Endometrial microvascular endothelial cells (primary cell): ENCODE data around the gene GMIP. TPM values are rescaled to one million over a fixed set of nuclear protein-coding genes. Genes with fewer than 3 reads are reported as not detected.
"Not testable (repeated sequence)": the region's sequence is repeated elsewhere in the genome, so short reads cannot be mapped to it uniquely, and the experiment has no call there.

Experiments
- in situ Hi-C: cut with HindIII; loops from 2 replicates; pipeline ENCODE4 v1.10.0; 2017; ENCODE audit warnings: low sequenced_read_pairs, low pct_unique_long_range_greater_than_20kb; ENCODE audit errors: inconsistent ontology term
- total RNA-seq: library from RNA; depleted of rRNA; stranded (reverse); fragments of >200 nt; gene quantifications from one replicate; pipeline ENCODE4 v1.2.3, GENCODE V29; 2015; ENCODE audit errors: inconsistent ontology term

GMIP gene
- total RNA-seq, 1 donor from 2014 or later = 29.0 TPM

DNA sequence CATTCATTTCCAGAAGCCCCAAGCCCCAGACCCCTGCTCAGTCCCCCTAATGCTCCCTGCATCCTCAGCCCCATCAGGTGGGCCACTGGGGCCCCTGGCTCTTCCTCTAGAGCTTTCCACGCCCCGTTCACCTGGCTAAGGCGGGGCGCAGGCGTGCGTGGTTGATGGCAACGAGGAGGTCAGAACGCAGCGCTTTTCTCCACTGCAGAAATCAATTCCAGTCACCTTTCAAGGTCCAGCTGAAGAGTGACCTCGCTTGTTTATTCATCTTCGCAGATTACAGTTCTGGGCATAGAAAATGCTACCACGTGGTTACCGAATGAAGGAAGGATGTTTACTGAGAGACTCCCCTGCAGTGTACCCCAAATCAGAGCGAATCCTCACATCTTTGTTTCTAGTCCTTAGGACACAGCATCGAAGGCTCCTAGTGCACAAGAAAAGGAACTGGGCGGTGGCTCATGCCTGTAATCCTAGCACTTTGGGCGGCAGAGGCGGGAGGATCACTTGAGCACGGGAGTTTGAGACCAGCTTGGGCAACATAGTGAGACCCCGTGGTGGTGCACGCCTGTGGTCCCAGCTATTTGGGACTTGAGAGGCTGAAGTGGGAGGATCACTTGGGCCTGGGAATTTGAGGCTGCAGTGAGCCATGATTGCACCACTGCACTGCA is 24.1 kb downstream of the GMIP start:
- in situ Hi-C loops = no loop called here

DNA sequence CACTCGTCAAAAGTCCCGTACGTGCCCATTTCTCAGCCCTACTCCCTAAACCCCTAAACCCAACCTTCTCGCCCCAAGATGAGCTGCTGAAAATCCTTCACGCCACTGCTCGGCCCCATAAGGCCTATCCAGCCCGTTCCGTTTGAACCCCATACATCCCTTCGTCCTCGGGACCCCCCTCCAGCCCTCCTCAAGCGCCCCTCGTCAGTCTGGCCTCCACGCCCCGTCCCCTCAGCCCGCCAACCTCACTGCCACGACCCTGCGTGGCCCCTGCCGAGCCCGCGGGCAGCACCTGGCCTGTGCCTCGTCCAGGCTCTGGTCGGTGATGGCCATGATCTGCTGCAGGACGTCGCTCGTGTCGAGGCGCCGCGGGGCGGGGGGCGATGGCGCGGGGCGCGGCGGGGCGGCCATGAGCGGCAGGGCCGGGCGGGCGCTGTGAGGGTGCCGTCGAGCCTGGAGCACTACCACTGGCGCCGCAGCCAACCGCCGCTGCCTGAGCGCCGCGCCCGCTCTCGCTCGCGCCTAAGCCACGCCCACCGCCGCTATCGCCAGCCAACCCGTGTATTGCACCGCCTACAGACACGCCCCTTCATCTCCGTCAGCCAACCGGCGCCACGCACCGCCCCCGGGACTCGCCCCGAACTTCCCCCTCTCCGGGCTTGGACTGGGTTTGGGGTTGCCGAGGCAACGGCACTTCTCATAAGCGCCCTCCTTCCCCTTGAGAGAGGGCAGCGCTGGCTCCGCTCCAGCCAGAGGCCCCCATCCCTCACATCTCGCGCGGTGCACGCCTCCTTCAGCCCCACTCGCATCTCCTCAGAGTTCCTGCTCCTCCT is 25.0 kb downstream of the GMIP start, which contains the start of gene PBX4:
Gene PBX4 (minus strand): TSS at position 469 of the 833 bp plus-strand sequence. CDS start 58 bp downstream, at position 411.
- in situ Hi-C loops = no loop called here

DNA sequence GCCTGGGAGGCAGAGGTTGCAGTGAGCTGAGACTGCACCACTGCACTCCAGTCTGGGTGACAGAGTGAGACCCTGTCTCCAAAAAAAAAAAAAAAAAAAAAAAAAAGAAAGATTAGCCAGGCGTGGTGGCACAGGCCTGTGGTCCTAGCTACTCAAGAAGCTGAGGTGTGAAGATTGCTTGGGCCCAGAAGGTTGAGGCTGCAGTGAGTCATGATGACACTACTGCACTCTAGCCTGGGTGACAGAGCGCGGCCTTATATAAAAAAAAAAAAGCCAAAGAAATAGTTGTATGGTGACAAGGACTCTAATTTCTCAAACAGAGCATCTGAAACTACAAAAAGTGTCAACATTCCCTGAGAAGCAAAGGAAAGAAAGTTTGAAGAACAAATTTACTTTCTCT is 28.4 kb downstream of the GMIP start:
- in situ Hi-C loops = no loop called here

GRCh38 chr19:19613506-19613905 is 30.0 kb downstream of the GMIP start:
- in situ Hi-C loops = no loop called here

GRCh38 chr19:19610376-19611202 is 32.9 kb downstream of the GMIP start:
- in situ Hi-C loops = no loop called here

DNA sequence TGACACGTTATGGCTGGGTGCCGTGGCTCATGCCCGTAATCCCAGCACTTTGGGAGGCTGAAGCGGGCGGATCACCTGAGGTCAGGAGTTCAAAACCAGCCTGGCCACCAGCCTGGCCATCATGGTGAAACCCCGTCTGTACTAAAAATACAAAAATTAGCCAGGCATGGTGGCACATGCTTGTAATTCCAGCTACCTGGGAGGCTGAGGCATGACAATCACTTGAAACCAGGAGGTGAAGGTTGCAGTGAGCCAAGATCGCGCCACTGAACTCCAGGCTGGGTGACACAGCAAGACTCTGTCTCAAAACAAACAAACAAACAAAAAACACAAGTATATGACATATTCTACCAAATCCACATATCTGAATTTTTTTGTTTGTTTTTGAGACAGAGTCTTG is 36.8 kb downstream of the GMIP start:
- in situ Hi-C loops = not testable (repeated sequence)

- in situ Hi-C loops = no loop called here
Measured at GRCh38 chr19:19606021-19606420, 37.4 kb downstream of the GMIP start.

GRCh38 chr19:19602713-19603324 is 40.6 kb downstream of the GMIP start:
- in situ Hi-C loops = no loop called here

- in situ Hi-C loops = no loop called here
Measured at GRCh38 chr19:19602136-19602712, 41.2 kb downstream of the GMIP start.

GRCh38 chr19:19600793-19601330 is 42.6 kb downstream of the GMIP start:
- in situ Hi-C loops = no loop called here

- in situ Hi-C loops = not testable (repeated sequence)
Measured at GRCh38 chr19:19598728-19599451, 44.6 kb downstream of the GMIP start.

GRCh38 chr19:19597809-19598306 is 45.6 kb downstream of the GMIP start:
- in situ Hi-C loops = no loop called here

- in situ Hi-C loops = no loop called here
Measured at GRCh38 chr19:19595171-19595701, 48.2 kb downstream of the GMIP start.

- in situ Hi-C loops = no loop called here
Measured at GRCh38 chr19:19594381-19594780, 49.1 kb downstream of the GMIP start.

DNA sequence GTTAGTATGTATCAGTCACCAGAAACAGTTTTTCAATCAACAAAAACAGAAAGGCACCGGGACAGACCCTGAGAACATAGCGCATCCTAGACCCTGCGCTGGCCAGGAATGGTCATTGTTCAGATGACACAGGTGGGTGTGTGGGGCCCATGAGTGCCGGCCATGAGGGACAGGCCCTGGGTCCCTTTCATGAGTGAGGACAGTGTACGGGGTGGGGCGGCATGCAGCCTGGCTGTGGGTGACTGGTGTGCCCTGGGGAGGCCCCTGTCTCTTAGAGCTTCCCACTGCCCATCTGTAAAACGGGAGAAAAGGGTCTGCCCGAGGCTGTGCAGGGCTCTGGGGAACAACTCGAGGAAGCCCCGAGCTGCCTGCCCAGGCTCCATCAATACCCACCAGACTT is 50.8 kb downstream of the GMIP start:
- in situ Hi-C loops = no loop called here

- in situ Hi-C loops = no loop called here
Measured at GRCh38 chr19:19591133-19591825, 52.2 kb downstream of the GMIP start.

DNA sequence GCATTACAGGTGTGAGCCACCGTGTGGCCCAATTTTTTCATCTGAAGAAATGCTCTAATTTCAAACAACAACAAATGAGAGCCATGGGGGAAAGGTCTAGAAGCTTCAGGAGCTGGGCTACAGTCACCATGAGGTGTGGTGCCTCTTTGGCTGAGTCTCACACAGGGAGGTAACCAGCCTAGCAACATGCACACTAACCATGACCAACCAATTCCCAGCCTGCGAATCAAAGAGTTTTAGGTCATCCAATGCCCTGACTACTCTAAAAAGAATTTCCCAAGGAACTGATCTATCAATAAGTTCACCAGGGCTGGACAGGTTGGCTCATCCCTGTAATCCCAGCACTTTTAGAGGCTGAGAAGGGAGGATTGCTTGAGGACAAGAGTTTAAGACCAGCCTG is 54.9 kb downstream of the GMIP start:
- in situ Hi-C loops = no loop called here
